Heart right ventricle (tissue), 16 donors: Measurements from ENCODE around the gene H6PD. TPM values are rescaled to one million over a fixed set of nuclear protein-coding genes. Genes with fewer than 3 reads are reported as not detected.

ENCODE experiments used
- ATAC-seq, 8 donors: fragments of 200-7000 bp; cut with Tn5 transposase; one replicate each; pipeline ENCODE4 v1.9.1; 2020; ENCODE audit warnings: mild to moderate bottlenecking in 8 of 8, moderate library complexity in 8 of 8, moderate number of reproducible peaks in 1 of 8
- DNase-seq, 2 donors: peaks; one replicate each; pipeline ENCODE4 v3.0.0-alpha.2; 2020
- H3K27ac ChIP-seq, 10 donors: fragments of 200-600 bp; sonication (generic) in 2 of 10; one replicate each; pipeline versions ENCODE4 v1.5.0 to v1.8.0; 2020 to 2022; ENCODE audit warnings: mild to moderate bottlenecking in 3 of 10
- H3K27me3 ChIP-seq, 7 donors: fragments of 200-600 bp; one replicate each; pipeline ENCODE4 v1.8.0; 2021 to 2022; ENCODE audit warnings: mild to moderate bottlenecking in 2 of 7
- H3K36me3 ChIP-seq, 9 donors: fragments of 200-600 bp; sonication (generic) in 1 of 9; one replicate each; pipeline versions ENCODE4 v1.5.0 to v1.8.0; 2020 to 2022; ENCODE audit warnings: mild to moderate bottlenecking in 2 of 9
- H3K4me1 ChIP-seq, 9 donors: fragments of 200-600 bp; sonication (generic) in 1 of 9; one replicate each; pipeline versions ENCODE4 v1.5.0 to v1.8.0; 2020 to 2022; ENCODE audit warnings: mild to moderate bottlenecking in 4 of 9
- H3K4me3 ChIP-seq, 10 donors: fragments of 200-600 bp; sonication (generic) in 2 of 10; one replicate each; pipeline versions ENCODE4 v1.5.0 to v1.8.0; 2020 to 2022; ENCODE audit warnings: mild to moderate bottlenecking in 7 of 10, moderate library complexity in 2 of 10
- H3K9me3 ChIP-seq, 11 donors: fragments of 200-600 bp in 10 of 11; sonication (generic) in 2 of 11; one replicate each; pipeline versions ENCODE4 v1.5.0 to v1.8.0; 2013 to 2022; ENCODE audit warnings: mild to moderate bottlenecking in 2 of 11, control low read depth in 1 of 11, moderate library complexity in 1 of 11
- CTCF ChIP-seq, 9 donors: fragments of 200-600 bp; sonication (generic) in 2 of 9; IDR thresholded peaks; one replicate each; pipeline versions ENCODE4 v1.5.0 to v1.8.0; 2021 to 2022; ENCODE audit warnings: antibody characterized with exemption in 9 of 9, mild to moderate bottlenecking in 5 of 9, moderate library complexity in 1 of 9
- WGBS, 2 donors: extraction: QIAGEN DNeasy Blood & Tissue Kit; methylation state at CpG; one replicate each; pipeline ENCODE4 v1.1.7; 2013; ENCODE audit warnings: inconsistent platforms in 1 of 2; 5-methylcytosine and 5-hydroxymethylcytosine counted together
- intact Hi-C, 10 donors: fragments of 100-400 bp; cut with DNase I; formaldehyde crosslinking; loops; one replicate each; pipeline versions ENCODE4 v1.11.1 to v1.14.2; 2022
- polyA plus RNA-seq, 2 donors: library from polyadenylated mRNA; stranded (reverse); fragments of 200-250 nt; gene quantifications; one replicate each; pipeline ENCODE4 v1.2.3, GENCODE V29; 2013
- total RNA-seq, 10 donors: library from RNA; stranded (reverse); fragmentation: NEBNext Ultra II Directional in 3 of 10; extraction: Animal tissue kit (Norgen Biotek cat#: 25700) in 3 of 10; gene quantifications; one replicate each; pipeline versions ENCODE4 v1.2.1 to v1.2.4, GENCODE V29; 2021 to 2023
- donor health status: Arrhythmogenic right ventricular cardiomyopathy.
- donor health status: ischemic (EF 13 %, LVEDD 7.1; RV severe dilation, severe dysfunction).
- donor health status: healthy with polysubstance abuse.
- donor health status: DM: no; HTN: yes; CAD: no.
- donor health status: DM: no; HTN: no; CAD: no.
- donor health status: ischemic (EF 25% LVEDD 6.9; RV normal size, moderate dysfunction).
- donor health status: ischemic (EF 25% LVEDD 5.7; RV mildly dilated, moderate dysfunction).
- donor health status: healthy.
- donor health status: DM: yes; HTN: yes; CAD: no.
- donor health status: Ischemic cardiomyopathy.
- donor health status: ischemic (EF 35%, LVEDD 5.7; RV mildly dilated, moderate dysfunction).
- donor health status: nonischemic (EF 11% LVEDD 7.7; RV severe dilation, severe dysfunction).
- donor health status: DM: yes; HTN: yes; CAD: no.
- donor health status: PGD.
- donor health status: ischemic (EF 29% LVEDD 5.4; RV normal size, mild dysfunction).
- donor health status: nonischemic (EF 23%, LVEDD 6.1; RV moderate dilation, normal function).

H6PD gene
- total and polyA plus RNA-seq, 12 donors: 5.7 to 45.0 (median 28.4) TPM

- ATAC-seq (no peak), DNase-seq (no peak)
- no peaks in the 10 kb centered on the region for H3K27me3 ChIP-seq
- TF ChIP-seq CTCF (IDR thresholded peaks at IDR 0.05): no peak
- no peaks in the 10 kb centered on the region for H3K9me3 ChIP-seq
- peaks cover 6 to 43% (median 29%) of the 10 kb centered on the region in 9 donors for H3K4me1 ChIP-seq
- no peak overlapping the region for H3K4me3 ChIP-seq
- no peaks in the 10 kb centered on the region for H3K36me3 ChIP-seq
- intact Hi-C loops: no loop called here
- H3K27ac ChIP-seq: no peak overlapping the region
- 92 to 97% methylated on average over 14 of the region's 14 CpGs for WGBS, 2 donors
Measured at GRCh38 chr1:9306006-9306405, 71.4 kb downstream of the H6PD start.

GRCh38 chr1:9307303-9307702 is 72.7 kb downstream of the H6PD start:
- no peaks in the 10 kb centered on the region for H3K9me3 ChIP-seq
- no peak overlapping the region for H3K4me3 ChIP-seq
- 92 to 94% methylated on average over 10 of the region's 10 CpGs for WGBS, 2 donors
- H3K27me3 ChIP-seq: no peaks in the 10 kb centered on the region
- no peak for ATAC-seq
- H3K36me3 ChIP-seq: no peaks in the 10 kb centered on the region
- no peak for DNase-seq
- intact Hi-C loops: no loop called here
- peaks cover 6 to 42% (median 27%) of the 10 kb centered on the region in 9 donors for H3K4me1 ChIP-seq
- no peak for TF ChIP-seq CTCF (IDR thresholded peaks at IDR 0.05)
- H3K27ac ChIP-seq: no peak overlapping the region

GRCh38 chr1:9308236-9308785 is 73.7 kb downstream of the H6PD start:
- H3K27me3 ChIP-seq: no peaks in the 10 kb centered on the region
- DNase-seq (no peak), ATAC-seq (no peak)
- intact Hi-C loops: no loop called here
- TF ChIP-seq CTCF (IDR thresholded peaks at IDR 0.05): no peak
- H3K4me1 ChIP-seq: peaks cover under 1 to 32% (median 17%) of the 10 kb centered on the region in 9 donors
- H3K27ac ChIP-seq: no peak overlapping the region
- no peaks in the 10 kb centered on the region for H3K36me3 ChIP-seq
- WGBS, 2 donors: 87 to 92% methylated on average over 9 of the region's 9 CpGs
- no peaks in the 10 kb centered on the region for H3K9me3 ChIP-seq
- no peak overlapping the region for H3K4me3 ChIP-seq

- no peaks in the 10 kb centered on the region for H3K36me3 ChIP-seq
- 96% methylated on average over 8 of the region's 8 CpGs for WGBS, 2 donors
- H3K27me3 ChIP-seq: no peaks in the 10 kb centered on the region
- H3K27ac ChIP-seq: no peak overlapping the region
- ATAC-seq (no peak), DNase-seq (no peak)
- intact Hi-C loops: no loop called here
- no peak overlapping the region for H3K4me3 ChIP-seq
- H3K4me1 ChIP-seq: peaks cover 0 to 25% (median 10%) of the 10 kb centered on the region in 9 donors
- H3K9me3 ChIP-seq: no peaks in the 10 kb centered on the region
- TF ChIP-seq CTCF (IDR thresholded peaks at IDR 0.05): no peak
Measured at GRCh38 chr1:9309080-9309479, 74.5 kb downstream of the H6PD start.
